CD4-positive, alpha-beta T cell treated with Interleukin-2 at 100 ng/mL for 4 hours (primary cell): ENCODE data around the gene INHA.

Experiments used
- DNase-seq: peaks from one replicate; pipeline ENCODE4 v3.0.0-alpha.2; 2020; ENCODE audit warnings: low spot score

Gene INHA

GRCh38 chr2:219559156-219559915 lies 12.8 kb upstream of the INHA start:
- no peak for DNase-seq

- DNase-seq = peak; percentile 8
These were observed 11.8 kb upstream of the INHA start for GRCh38 chr2:219560037-219560892.

DNA sequence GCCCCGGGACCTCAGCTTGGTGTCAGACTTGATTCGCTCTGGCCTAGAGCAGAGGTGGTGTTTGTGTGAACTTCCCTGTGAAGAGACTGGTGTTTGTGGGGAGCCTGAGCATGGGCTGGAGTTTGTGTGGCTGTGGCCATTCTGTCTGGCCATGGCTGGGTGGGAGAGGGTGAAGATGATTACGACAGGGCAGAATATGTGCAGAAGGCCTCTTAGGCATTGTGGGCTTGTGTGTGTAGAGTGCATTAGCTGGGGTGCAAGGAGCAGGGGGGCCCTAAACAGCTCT lies 11.3 kb upstream of the INHA start:
- DNase-seq = no peak

DNA sequence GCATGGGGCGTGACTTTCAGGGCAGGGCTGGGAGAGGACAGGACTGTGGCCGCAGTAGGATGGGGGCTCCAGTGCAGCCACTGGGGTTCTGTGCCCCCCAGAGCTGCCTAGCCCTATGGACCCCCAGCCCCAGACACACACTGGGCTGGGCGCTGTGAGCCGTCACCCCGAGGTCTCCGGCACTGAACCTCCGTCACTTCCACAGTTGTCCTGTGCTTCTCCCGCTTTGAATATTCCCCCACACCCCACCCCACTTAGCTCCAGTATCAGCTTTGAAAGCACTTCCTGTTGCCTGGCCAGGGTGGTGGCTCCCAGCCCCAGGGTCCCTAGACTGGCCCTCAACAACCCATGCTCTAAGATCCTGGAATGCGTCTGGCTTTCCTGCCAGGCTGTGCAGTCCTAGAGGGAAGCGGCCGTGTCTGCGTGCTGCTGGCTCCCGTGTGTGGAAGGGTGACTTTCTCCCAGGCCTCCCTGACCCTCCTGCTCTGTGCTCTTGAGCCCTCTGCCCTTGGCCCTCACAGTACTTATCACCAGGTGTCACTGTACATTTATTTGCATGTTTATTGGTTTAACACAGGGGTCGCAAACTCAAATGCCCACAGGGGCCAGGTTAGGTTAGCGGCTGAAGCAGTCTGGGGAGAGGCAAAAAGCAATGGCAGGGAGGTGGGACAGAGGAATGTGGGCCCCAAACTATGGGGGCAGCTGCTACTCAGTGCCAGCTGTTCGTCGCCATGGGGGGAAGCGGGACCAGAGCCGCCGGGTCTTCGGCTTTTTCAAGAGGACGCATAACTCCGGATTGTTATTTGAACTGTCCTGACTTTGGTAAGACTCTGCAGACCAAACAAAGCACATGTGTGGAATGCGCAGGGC lies 10.7 kb upstream of the INHA start:
- no peak for DNase-seq

- DNase-seq = no peak
These were observed 9.8 kb upstream of the INHA start for GRCh38 chr2:219562049-219563020.

GRCh38 chr2:219563271-219563928 lies 8.7 kb upstream of the INHA start:
- DNase-seq = no peak

DNA sequence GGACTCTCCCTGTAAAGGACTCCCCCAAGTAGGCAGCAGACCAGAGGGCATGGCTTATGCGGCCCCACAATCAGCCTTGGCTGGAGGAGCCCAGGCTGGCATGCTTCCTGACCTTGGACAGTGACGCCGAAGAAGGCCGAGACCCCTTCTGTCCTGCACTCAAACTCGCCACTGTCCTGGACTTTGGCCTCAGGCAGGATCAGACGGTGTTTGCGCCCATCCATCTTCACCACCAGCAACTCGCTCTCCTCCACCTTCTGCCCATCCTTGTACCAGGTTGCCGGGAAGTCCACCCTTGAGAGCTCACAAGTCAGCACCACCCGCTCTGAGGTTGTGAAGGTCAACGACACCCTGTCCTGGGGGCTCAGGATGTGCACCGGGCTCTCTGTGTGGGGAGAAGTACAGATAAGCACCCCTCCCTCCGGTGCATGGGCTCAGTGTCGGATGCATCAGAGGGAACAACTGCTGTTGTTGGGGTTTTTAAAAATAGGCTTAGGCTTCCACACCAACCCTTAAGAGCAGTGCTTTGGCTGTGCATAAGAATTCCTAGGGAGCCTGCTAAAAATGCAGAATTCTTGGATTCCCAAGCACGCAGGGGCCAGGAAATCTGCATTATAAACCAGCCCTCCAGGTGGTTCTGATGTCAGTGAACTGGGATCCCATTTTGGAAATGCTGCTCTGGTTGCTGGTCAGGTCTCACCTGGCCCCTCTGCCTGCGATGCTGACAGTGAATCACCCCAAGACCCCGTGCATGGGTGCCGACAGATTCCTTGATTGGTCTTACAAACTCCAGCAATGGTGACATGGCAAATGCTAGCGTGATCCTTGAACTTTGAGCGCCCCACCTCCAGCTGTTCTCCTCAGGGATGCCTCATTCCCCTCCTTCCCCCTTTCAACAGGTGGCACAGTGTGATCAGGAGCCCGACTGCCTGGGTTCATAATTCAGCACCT lies 6.7 kb upstream of the INHA start:
- no peak for DNase-seq

- no peak for DNase-seq
These were observed 5.5 kb upstream of the INHA start for GRCh38 chr2:219566640-219567039.

DNA sequence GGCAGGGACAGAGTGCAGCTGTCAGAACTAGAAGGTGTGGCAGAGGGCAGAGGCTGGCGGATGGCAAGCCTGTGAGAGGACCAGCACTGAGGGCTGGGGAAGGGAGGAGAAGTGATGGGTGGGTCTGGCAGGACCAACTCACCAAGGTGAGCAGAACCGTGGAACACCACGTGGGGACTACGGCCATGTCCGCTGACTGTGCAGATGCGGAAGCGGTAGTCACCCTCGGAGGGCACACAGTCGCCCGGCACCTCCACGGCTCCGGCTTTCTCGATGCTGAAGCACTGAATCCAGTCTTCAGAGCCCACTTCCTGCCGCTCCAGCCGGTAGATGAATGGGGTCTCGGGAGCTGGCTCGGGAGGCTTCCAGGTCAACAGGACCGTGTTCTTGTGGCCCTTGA lies 5.0 kb upstream of the INHA start:
- no peak for DNase-seq

- DNase-seq = no peak
These were observed 4.2 kb upstream of the INHA start for GRCh38 chr2:219567791-219568361.

GRCh38 chr2:219569041-219569440 lies 3.1 kb upstream of the INHA start:
- DNase-seq = no peak

GRCh38 chr2:219569635-219570034 lies 2.5 kb upstream of the INHA start:
- no peak for DNase-seq

- DNase-seq = no peak
These were observed 1.8 kb upstream of the INHA start for GRCh38 chr2:219570194-219570923.

DNA sequence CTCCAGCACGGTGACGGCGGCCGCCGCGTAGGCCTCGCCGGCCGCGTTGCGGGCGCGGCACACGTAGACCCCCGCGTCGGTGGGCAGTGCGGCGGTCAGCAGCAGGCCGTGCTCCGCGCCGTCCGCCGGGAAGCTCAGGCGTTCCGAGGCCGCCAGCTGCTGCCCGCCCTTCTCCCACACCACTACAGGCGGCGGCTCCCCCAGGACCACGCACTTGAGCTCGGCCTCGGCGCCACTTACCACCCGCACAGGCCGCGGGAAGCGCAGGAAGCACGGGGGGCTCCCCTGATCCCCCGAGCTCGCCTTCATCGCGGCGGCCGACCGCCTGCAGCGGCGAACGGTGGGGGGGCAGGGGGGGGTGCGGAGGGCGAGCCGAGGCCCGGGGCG lies 1.2 kb upstream of the INHA start:
- no peak for DNase-seq

DNA sequence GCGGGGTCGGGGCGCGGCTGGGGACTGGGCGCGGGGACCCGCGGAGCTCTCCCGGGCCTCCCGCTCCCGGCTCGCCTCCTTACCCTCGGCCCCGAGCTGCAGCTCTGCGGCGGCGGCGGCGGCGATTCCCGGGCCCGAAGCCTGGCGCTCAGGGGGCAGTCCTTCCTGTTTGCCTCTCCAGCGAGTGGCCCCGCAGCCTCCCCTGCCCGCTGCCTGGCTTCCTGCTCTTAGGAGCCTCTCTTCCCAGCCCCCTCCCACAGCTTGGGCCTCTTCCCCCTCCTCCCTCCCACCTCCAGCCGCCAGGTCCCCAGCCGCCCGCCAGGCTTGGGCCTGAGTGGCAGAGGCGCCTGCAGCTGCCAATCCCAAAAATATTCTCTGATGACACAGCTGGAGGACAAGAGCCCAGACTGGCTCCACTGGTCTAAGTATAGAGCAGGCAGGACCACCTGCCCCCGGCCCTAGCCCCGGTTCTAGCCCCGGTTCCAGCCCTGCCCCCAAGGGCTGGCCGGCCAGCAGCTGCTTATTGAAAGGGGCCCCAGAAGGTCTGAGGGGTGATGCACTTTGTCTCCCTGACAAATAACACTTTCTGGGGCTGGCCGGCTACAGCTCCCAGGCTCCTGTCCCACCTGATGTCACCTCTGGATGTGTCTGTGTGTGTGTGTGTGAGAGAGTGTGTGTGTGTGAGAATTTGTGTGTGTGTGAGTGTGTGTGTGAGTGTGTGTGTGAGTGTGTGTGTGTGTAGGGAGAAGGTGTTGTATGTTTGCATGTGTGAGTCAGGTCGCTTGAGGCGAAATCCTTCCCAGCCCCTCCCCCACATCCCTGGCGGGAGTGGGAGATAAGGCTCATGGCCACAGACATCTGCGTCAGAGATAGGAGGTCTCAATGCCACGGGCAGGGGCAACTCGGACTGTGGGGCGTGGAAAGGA lies 536 bp upstream of the INHA start, which contains the start of gene OBSL1:
OBSL1 (minus strand) TSS at position 229 of the 926 bp plus-strand sequence. CDS start 307 bp downstream, outside the sequence.
- no peak for DNase-seq

DNA sequence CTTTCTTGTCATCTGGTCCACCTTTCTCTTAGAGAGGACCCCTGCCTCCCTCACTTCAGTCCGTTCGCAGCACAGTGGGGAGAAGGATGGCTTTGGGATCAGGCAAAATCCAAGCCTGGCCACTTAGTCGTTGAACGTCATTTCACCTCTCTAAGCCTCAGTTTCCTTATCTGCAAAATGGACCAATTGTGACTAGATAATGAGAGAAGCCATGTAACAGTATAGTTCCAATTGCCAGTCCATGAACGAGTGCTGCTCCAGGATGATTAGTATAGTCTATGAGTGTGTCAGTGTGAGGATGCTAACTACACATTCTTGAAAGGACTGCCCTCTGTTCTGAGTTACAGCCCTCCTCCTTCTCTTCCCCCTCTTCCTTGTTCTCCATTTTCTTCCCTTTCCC lies 1.1 kb downstream of the INHA start:
- no peak for DNase-seq
